Liver (tissue), 3 donors: ENCODE data around the gene SEC14L5.

Experiments
- ATF3 ChIP-seq: IDR thresholded peaks from 2 replicates; pipeline ENCODE4 v1.6.1; 2016; ENCODE audit warnings: antibody characterized with exemption
- CTCF ChIP-seq: fragments of 150-350 bp; IDR thresholded peaks from 2 replicates; pipeline ENCODE4 v1.5.1; 2017; ENCODE audit warnings: improper control_type of control experiment, low read depth, low read length; ENCODE audit not compliant: missing input control
- EGR1 ChIP-seq, 2 donors: IDR thresholded peaks; 2 replicates each; pipeline ENCODE4 v1.6.1; 2016 to 2018; ENCODE audit warnings: antibody characterized with exemption in 2 of 2, low read depth in 2 of 2
- FOXA1 ChIP-seq: IDR thresholded peaks from 2 replicates; pipeline ENCODE4 v1.6.1; 2016; ENCODE audit warnings: antibody characterized with exemption
- MAX ChIP-seq: IDR thresholded peaks from 2 replicates; pipeline ENCODE4 v1.6.1; 2016; ENCODE audit warnings: antibody characterized with exemption
- REST ChIP-seq: IDR thresholded peaks from 2 replicates; pipeline ENCODE4 v1.6.1; 2016; ENCODE audit warnings: antibody characterized with exemption, mild to moderate bottlenecking
- RXRA ChIP-seq, 2 donors: IDR thresholded peaks; 2 replicates each; pipeline ENCODE4 v1.6.1; 2017 to 2018; ENCODE audit warnings: antibody characterized with exemption in 2 of 2, mild to moderate bottlenecking in 1 of 2
- ZBTB33 ChIP-seq: IDR thresholded peaks from 2 replicates; pipeline ENCODE4 v1.6.1; 2016; ENCODE audit warnings: antibody characterized with exemption
- donor health status: healthy.
- donor health status: healthy.

GRCh38 chr16:5062790-5063765 lies 104.9 kb downstream of the SEC14L5 start:
- TF ChIP-seq CTCF (no peak), FOXA1 (no peak), REST (no peak), ZBTB33 (no peak), ATF3 (no peak), EGR1 (IDR thresholded peaks at IDR 0.05; ENCODE audit: low read depth in 2 of 2) (no peak), MAX (no peak), RXRA (IDR thresholded peaks at IDR 0.05) (no peak)
